H1 (cell line): ENCODE data around the gene BZW1. TPM values are rescaled to one million over a fixed set of nuclear protein-coding genes. Genes with fewer than 3 reads are reported as not detected.
A peak's percentile ranks its signal among the peaks of the same experiment; 100 is the strongest.

Experiments used
- ATF2 ChIP-seq: IDR thresholded peaks from 2 replicates; pipeline ENCODE4 v1.6.1; 2012; ENCODE audit warnings: low read length, inconsistent platforms
- BCL11A ChIP-seq, 2 experiments: IDR thresholded peaks; one replicate each; pipeline ENCODE4 v1.6.1; 2011; ENCODE audit warnings: low read depth in 2 of 2, low read length in 2 of 2, mild to moderate bottlenecking in 2 of 2
- BRCA1 ChIP-seq: IDR thresholded peaks from 2 replicates; pipeline ENCODE4 v1.6.1; 2012; ENCODE audit warnings: low read depth, low read length, improper control_type of control experiment
- CBX5 ChIP-seq: fragments of 300-800, 300-1000 bp; sonication (generic); IDR thresholded peaks from 2 replicates; pipeline ENCODE4 v1.7.1; 2016; ENCODE audit warnings: antibody characterized with exemption, low read length, low read depth
- CEBPB ChIP-seq: IDR thresholded peaks from 2 replicates; pipeline ENCODE4 v1.6.1; 2012; ENCODE audit warnings: low read depth, low read length
- CHD2 ChIP-seq: IDR thresholded peaks from 2 replicates; pipeline ENCODE4 v1.6.1; 2012; ENCODE audit warnings: low read length, improper control_type of control experiment
- CREB1 ChIP-seq: IDR thresholded peaks from 2 replicates; pipeline ENCODE4 v1.6.1; 2012; ENCODE audit warnings: inconsistent platforms
- E2F6 ChIP-seq: IDR thresholded peaks from 2 replicates; pipeline ENCODE4 v1.6.1; 2012; ENCODE audit warnings: inconsistent platforms
- EZH2 ChIP-seq: fragments of 200-600 bp; sonication (generic); IDR thresholded peaks from 2 replicates; pipeline ENCODE4 v1.7.1; 2012; ENCODE audit warnings: low read depth, mild to moderate bottlenecking, moderate library complexity, low read length, inconsistent platforms; ENCODE audit not compliant: severe bottlenecking
- HDAC6 ChIP-seq: IDR thresholded peaks from one replicate; pipeline ENCODE4 v1.7.1; 2012; ENCODE audit warnings: low read depth, mild to moderate bottlenecking, inconsistent platforms, low read length, moderate library complexity
- JUN ChIP-seq: IDR thresholded peaks from 2 replicates; pipeline ENCODE4 v1.6.1; 2011; ENCODE audit warnings: low read depth, mild to moderate bottlenecking, improper control_type of control experiment, low read length
- JUND ChIP-seq: IDR thresholded peaks from 2 replicates; pipeline ENCODE4 v1.6.1; 2011; ENCODE audit warnings: mild to moderate bottlenecking, improper control_type of control experiment, low read length
- KDM1A ChIP-seq: fragments of 200-600, 300-600 bp; sonication (generic); IDR thresholded peaks from 2 replicates; pipeline ENCODE4 v1.7.1; 2016; ENCODE audit warnings: mild to moderate bottlenecking, low read length, borderline replicate concordance
- NRF1 ChIP-seq: IDR thresholded peaks from 2 replicates; pipeline ENCODE4 v1.6.1; 2011; ENCODE audit warnings: mild to moderate bottlenecking, low read depth, low read length, improper control_type of control experiment
- POU5F1 ChIP-seq: IDR thresholded peaks from 2 replicates; pipeline ENCODE4 v1.6.1; 2011; ENCODE audit warnings: low read depth, mild to moderate bottlenecking, low read length, moderate library complexity
- RBBP5 ChIP-seq: IDR thresholded peaks from 2 replicates; pipeline ENCODE4 v1.7.1; 2012; ENCODE audit warnings: low read depth, mild to moderate bottlenecking, inconsistent platforms, low read length, moderate library complexity, borderline replicate concordance
- RFX5 ChIP-seq: IDR thresholded peaks from 2 replicates; pipeline ENCODE4 v1.6.1; 2011; ENCODE audit warnings: low read depth, low read length, improper control_type of control experiment, borderline replicate concordance
- SAP30 ChIP-seq: fragments of 300-600 bp; sonication (generic); IDR thresholded peaks from 2 replicates; pipeline ENCODE4 v1.7.1; 2012; ENCODE audit warnings: low read length, moderate library complexity, mild to moderate bottlenecking, inconsistent platforms; ENCODE audit not compliant: insufficient read depth, insufficient replicate concordance
- SIRT6 ChIP-seq: IDR thresholded peaks from one replicate; pipeline ENCODE4 v1.7.1; 2012; ENCODE audit warnings: low read length, inconsistent platforms
- SIX5 ChIP-seq: IDR thresholded peaks from 2 replicates; pipeline ENCODE4 v1.6.1; 2011; ENCODE audit warnings: mild to moderate bottlenecking, low read depth, low read length
- SP4 ChIP-seq: IDR thresholded peaks from 2 replicates; pipeline ENCODE4 v1.6.1; 2012; ENCODE audit warnings: low read length, inconsistent platforms
- SRF ChIP-seq: IDR thresholded peaks from 2 replicates; pipeline ENCODE4 v1.6.1; 2011; ENCODE audit warnings: mild to moderate bottlenecking, low read depth, low read length, moderate library complexity
- TEAD4 ChIP-seq: IDR thresholded peaks from 2 replicates; pipeline ENCODE4 v1.6.1; 2012; ENCODE audit warnings: low read depth, low read length, inconsistent platforms, mixed read lengths
- YY1 ChIP-seq: IDR thresholded peaks from 2 replicates; pipeline ENCODE4 v1.6.1; 2011; ENCODE audit warnings: low read depth, mild to moderate bottlenecking, low read length
- polyA plus RNA-seq, 7 experiments: library from polyadenylated mRNA; depleted of rRNA in 3 of 7; stranded (reverse) in 5 of 7; unstranded in 2 of 7; fragments of >200 nt in 5 of 7; fragments of 200-250 nt in 2 of 7; gene quantifications; 1 replicate in 5 of 7; 2 replicates in 1 of 7; 4 replicates in 1 of 7; pipeline versions ENCODE4 v1.2.1 to v1.2.3, GENCODE V29; 2011 to 2013; ENCODE audit warnings: missing spikeins in 2 of 7, mixed read lengths in 2 of 7
- total RNA-seq: library from RNA; stranded (reverse); fragmentation: NEBNext Ultra II Directional; extraction: Animal tissue kit (Norgen Biotek cat#: 25700); gene quantifications from 2 replicates; pipeline ENCODE4 v1.2.1, GENCODE V29; 2021

BZW1 gene
- total and polyA plus RNA-seq, 2 of the 8 experiments (the other 6 are each of a cell fraction or from before 2014, with no cell fraction given): 152 to 335 TPM

- TF ChIP-seq CEBPB (no peak), ATF2 (no peak; the same call in none of the 2 replicates), SP4 (no peak; the same call in 1 of the 2 replicates), E2F6 (no peak; the same call in 1 of the 2 replicates), HDAC6 (no peak), JUN (no peak), BRCA1 (peak; percentile 85), CREB1 (no peak), CBX5 (no peak), BCL11A (IDR thresholded peaks at IDR 0.05; ENCODE audit: low read depth in 2 of 2, low read length in 2 of 2) (no peak), NRF1 (no peak), JUND (peak; percentile 94), KDM1A (no peak), SAP30 (no peak), POU5F1 (no peak), SIX5 (peak; percentile 28; the same call in 1 of the 2 replicates), TEAD4 (no peak), SRF (no peak), SIRT6 (no peak), CHD2 (peak; percentile 97), EZH2 (no peak), RBBP5 (no peak), RFX5 (no peak), YY1 (0 out of 2 replicates have a peak, but pooled peaks have one; percentile 41)
Measured at GRCh38 chr2:200811333-200812121, at the start of gene BZW1 (continued).
